Loucy (cell line): ENCODE measurements around the gene RBMS3.

ENCODE experiments used
- CTCF ChIP-seq: fragments of 200-600 bp; sonication (generic); conservative IDR thresholded peaks from 2 replicates; pipeline ENCODE4 v1.5.1; 2014; ENCODE audit warnings: mild to moderate bottlenecking, antibody characterized with exemption, low read length
- EZH2phosphoT487 ChIP-seq: fragments of 200-600 bp; IDR thresholded peaks from 2 replicates; pipeline ENCODE4 v1.6.1; 2018; ENCODE audit warnings: antibody characterized with exemption, mild to moderate bottlenecking, moderate library complexity, borderline replicate concordance

GRCh38 chr3:29864809-29865208 lies 583.9 kb downstream of the RBMS3 start:
- TF ChIP-seq CTCF (no peak), EZH2phosphoT487 (no peak)
